GM12872 (cell line): ENCODE data around the gene MINPP1.

Experiments
- TF ChIP-seq, protein P1 (sequence below): IDR thresholded peaks from 3 replicates; pipeline ENCODE4 v1.5.1; 2011; ENCODE audit warnings: low read depth, mild to moderate bottlenecking, low read length, moderate library complexity; ENCODE audit not compliant: insufficient read depth

Gene MINPP1

DNA sequence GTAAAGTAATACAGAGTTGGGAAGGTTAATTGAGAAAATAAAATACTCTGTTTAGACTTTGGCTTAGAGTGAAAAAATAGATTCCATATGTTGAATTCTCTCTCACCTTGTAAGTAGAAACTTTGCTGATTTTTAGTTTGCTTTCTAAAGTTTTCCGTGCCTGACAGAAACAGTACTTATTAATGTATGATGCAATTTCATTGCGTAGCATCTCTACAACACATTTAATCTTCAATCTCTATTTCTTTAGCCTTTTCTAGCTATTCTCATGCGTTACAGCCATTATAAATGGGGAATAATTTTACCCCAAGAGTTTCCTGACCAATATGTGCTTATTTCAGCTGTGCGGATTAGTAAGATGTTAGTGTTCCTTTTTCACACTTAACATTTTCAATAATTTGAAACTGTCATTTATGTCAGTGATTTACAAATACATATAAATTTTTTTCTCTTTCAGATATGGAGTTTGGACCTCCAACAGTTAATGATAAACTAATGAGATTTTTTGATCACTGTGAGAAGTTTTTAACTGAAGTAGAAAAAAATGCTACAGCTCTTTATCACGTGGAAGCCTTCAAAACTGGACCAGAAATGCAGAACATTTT lies 3.3 kb downstream of the MINPP1 start:
- TF ChIP-seq, protein P1, sequence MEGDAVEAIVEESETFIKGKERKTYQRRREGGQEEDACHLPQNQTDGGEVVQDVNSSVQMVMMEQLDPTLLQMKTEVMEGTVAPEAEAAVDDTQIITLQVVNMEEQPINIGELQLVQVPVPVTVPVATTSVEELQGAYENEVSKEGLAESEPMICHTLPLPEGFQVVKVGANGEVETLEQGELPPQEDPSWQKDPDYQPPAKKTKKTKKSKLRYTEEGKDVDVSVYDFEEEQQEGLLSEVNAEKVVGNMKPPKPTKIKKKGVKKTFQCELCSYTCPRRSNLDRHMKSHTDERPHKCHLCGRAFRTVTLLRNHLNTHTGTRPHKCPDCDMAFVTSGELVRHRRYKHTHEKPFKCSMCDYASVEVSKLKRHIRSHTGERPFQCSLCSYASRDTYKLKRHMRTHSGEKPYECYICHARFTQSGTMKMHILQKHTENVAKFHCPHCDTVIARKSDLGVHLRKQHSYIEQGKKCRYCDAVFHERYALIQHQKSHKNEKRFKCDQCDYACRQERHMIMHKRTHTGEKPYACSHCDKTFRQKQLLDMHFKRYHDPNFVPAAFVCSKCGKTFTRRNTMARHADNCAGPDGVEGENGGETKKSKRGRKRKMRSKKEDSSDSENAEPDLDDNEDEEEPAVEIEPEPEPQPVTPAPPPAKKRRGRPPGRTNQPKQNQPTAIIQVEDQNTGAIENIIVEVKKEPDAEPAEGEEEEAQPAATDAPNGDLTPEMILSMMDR, result no peak

GRCh38 chr10:87508837-87509236 lies 4.1 kb downstream of the MINPP1 start:
- TF ChIP-seq, protein P1, result no peak

GRCh38 chr10:87510025-87510424 lies 5.3 kb downstream of the MINPP1 start:
- TF ChIP-seq, protein P1, result no peak

- TF ChIP-seq, protein P1, result no peak
These were observed 6.8 kb downstream of the MINPP1 start for GRCh38 chr10:87511526-87511925.

DNA sequence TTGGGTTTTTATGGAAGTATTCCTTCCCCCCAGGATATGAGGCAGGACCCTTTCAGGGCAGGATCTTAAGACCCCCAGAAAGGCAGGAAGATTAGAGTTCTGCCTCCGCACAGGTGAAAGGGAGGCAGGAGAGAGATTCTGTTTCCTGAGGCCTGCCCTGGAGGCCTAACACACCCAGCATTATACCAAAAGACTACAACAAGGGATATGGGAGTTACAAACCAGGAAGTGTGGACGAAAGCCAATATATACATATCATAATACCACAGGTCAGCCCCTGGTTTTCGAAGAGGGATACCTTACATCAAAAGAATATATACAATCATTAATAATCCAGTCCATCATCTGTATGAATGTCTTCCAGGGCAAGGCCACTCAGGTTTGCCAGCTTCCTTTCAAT lies 14.2 kb downstream of the MINPP1 start:
- TF ChIP-seq, protein P1, result no peak

GRCh38 chr10:87519582-87519981 lies 14.9 kb downstream of the MINPP1 start:
- TF ChIP-seq, protein P1, result no peak

DNA sequence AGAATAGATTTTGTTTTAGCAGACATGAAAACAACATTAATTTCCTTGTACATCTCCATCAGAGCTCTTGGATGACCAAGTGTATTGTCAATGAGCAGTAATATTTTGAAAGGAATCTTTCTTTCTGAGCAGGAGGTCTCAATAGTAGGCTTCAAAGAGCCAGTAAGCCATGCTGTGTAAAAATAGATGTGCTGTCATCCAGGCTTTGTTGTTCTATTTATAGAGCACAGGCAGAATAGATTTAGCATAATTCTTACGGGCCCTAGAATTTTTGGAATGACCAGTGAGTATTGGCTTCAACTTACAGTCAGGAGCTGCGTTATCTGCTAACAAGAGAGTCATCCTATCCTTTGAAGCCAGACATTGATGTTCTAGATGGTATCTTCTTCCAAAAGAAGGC lies 19.0 kb downstream of the MINPP1 start:
- TF ChIP-seq, protein P1, result no peak
